ENCODE results near the gene TASOR2.

TASOR2 gene

GRCh38 chr10:5656737-5657579 is 27.7 kb upstream of the TASOR2 start:
- DNase-seq = no peak

- DNase-seq = no peak
Measured at GRCh38 chr10:5658871-5659618, 25.6 kb upstream of the TASOR2 start.

- DNase-seq = no peak
Measured at GRCh38 chr10:5659702-5660528, 24.7 kb upstream of the TASOR2 start.

GRCh38 chr10:5661043-5661442 is 23.6 kb upstream of the TASOR2 start:
- no peak for DNase-seq

GRCh38 chr10:5662708-5663579 is 21.7 kb upstream of the TASOR2 start:
- no peak for DNase-seq

- no peak for DNase-seq
Measured at GRCh38 chr10:5663692-5664427, 20.8 kb upstream of the TASOR2 start.

- DNase-seq = no peak
Measured at GRCh38 chr10:5665373-5666007, 19.1 kb upstream of the TASOR2 start.

- no peak for DNase-seq
Measured at GRCh38 chr10:5666008-5666840, 18.4 kb upstream of the TASOR2 start, which contains the start of gene ASB13. ASB13 (minus strand) TSS chr10:5666595; CDS start chr10:5666551, 44 bp downstream.

GRCh38 chr10:5666841-5667630 is 17.6 kb upstream of the TASOR2 start:
- no peak for DNase-seq

GRCh38 chr10:5668429-5668828 is 16.2 kb upstream of the TASOR2 start:
- DNase-seq = no peak

- no peak for DNase-seq
Measured at GRCh38 chr10:5669604-5670003, 15.0 kb upstream of the TASOR2 start.

GRCh38 chr10:5670662-5671375 is 13.8 kb upstream of the TASOR2 start:
- DNase-seq = no peak

- DNase-seq = no peak
Measured at GRCh38 chr10:5678397-5679036, 6.1 kb upstream of the TASOR2 start.

GRCh38 chr10:5679037-5679435 is 5.6 kb upstream of the TASOR2 start:
- DNase-seq = no peak

- DNase-seq = no peak
Measured at GRCh38 chr10:5679606-5680005, 5.0 kb upstream of the TASOR2 start.

GRCh38 chr10:5681930-5682329 is 2.7 kb upstream of the TASOR2 start:
- DNase-seq = no peak

GRCh38 chr10:5683065-5683464 is 1.6 kb upstream of the TASOR2 start:
- DNase-seq = no peak
